Upper lobe of left lung (tissue), 4 donors: Measurements from ENCODE around the gene CNGB1.

Experiments
- EP300 ChIP-seq, 4 donors: sonication (generic); formaldehyde crosslinking; IDR thresholded peaks; one replicate each; pipeline ENCODE4 v1.5.1; 2017; ENCODE audit warnings: antibody characterized with exemption in 4 of 4, control low read depth in 2 of 4
- POLR2A ChIP-seq, 4 donors: fragments of 450-650 bp; IDR thresholded peaks; one replicate each; pipeline ENCODE4 v1.5.1; 2016 to 2017; ENCODE audit warnings: antibody characterized with exemption in 4 of 4, mild to moderate bottlenecking in 2 of 4
- POLR2AphosphoS5 ChIP-seq, 2 donors: sonication (generic); formaldehyde crosslinking; IDR thresholded peaks; one replicate each; pipeline ENCODE4 v1.5.1; 2017; ENCODE audit warnings: antibody characterized with exemption in 2 of 2
- TF ChIP-seq, protein P1 (sequence below), 6 experiments: fragments of 450-650 bp in 4 of 6; fragments of 200-600 bp in 2 of 6; sonication (generic) in 2 of 6; IDR thresholded peaks; one replicate each; pipeline ENCODE4 v1.5.1; 2016 to 2019; ENCODE audit warnings: antibody characterized with exemption in 6 of 6

DNA sequence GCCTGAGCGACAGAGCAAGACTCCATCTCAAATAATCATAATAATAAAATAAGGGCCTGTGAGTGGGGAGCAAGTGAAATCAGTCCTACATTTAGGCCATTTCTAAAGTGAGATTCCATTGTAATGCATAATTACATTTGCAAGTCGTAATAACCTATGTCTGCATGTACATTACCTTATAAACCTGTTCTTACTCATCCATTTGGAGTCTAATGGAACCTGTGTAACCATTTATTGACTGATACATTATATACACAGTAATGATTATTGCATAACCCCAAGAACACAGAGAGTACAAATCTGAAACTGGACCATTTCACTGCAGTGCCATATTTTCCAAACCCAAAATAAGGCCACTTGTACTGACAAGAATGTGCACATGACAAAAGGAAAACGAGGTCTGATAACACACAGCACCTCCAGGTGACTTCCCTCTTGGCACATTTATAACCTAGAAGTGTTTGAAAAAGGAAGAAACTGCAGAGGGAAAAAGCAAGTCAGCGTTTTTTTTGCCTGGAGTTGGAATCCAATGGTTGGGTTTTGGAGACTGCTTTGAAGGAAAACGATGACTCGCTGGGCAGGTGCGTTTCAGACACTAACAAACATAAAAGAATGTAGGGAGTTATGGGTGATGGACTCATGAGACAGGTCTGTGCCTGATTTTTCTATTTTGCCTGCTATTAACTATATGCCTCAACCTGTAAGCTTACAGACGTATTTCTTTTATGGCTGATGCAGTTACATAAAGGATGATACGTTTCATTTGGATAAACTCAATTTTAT is 105.0 kb downstream of the CNGB1 start:
- TF ChIP-seq, protein P1, sequence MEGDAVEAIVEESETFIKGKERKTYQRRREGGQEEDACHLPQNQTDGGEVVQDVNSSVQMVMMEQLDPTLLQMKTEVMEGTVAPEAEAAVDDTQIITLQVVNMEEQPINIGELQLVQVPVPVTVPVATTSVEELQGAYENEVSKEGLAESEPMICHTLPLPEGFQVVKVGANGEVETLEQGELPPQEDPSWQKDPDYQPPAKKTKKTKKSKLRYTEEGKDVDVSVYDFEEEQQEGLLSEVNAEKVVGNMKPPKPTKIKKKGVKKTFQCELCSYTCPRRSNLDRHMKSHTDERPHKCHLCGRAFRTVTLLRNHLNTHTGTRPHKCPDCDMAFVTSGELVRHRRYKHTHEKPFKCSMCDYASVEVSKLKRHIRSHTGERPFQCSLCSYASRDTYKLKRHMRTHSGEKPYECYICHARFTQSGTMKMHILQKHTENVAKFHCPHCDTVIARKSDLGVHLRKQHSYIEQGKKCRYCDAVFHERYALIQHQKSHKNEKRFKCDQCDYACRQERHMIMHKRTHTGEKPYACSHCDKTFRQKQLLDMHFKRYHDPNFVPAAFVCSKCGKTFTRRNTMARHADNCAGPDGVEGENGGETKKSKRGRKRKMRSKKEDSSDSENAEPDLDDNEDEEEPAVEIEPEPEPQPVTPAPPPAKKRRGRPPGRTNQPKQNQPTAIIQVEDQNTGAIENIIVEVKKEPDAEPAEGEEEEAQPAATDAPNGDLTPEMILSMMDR (IDR thresholded peaks at IDR 0.05): no peak
- TF ChIP-seq POLR2A (IDR thresholded peaks at IDR 0.05): no peak
- no peak for TF ChIP-seq EP300 (IDR thresholded peaks at IDR 0.05)
- TF ChIP-seq POLR2AphosphoS5 (IDR thresholded peaks at IDR 0.05): no peak
